Fibroblast of lung (primary cell): ENCODE results near the gene SENP8.

ENCODE experiments used
- CTCF ChIP-seq, 2 donors: IDR thresholded peaks in 1 of 2; conservative IDR thresholded peaks in 1 of 2; 1 replicate in 1 of 2; 2 replicates in 1 of 2; pipeline ENCODE4 v1.5.1; 2011 to 2012; ENCODE audit warnings: low read length in 2 of 2, control low read depth in 1 of 2, inconsistent platforms in 1 of 2, low read depth in 1 of 2, mild to moderate bottlenecking in 1 of 2
- EZH2 ChIP-seq: IDR thresholded peaks from 2 replicates; pipeline ENCODE4 v1.5.1; 2012; ENCODE audit warnings: low read length, control low read depth, mild to moderate bottlenecking; ENCODE audit errors: missing control alignments

- TF ChIP-seq CTCF (conservative IDR thresholded peaks at IDR 0.05 in 1 of 2, IDR thresholded peaks at IDR 0.05 in 1 of 2; ENCODE audit: low read depth in 1 of 2, low read length in 2 of 2), result peak; percentile 96 to 97
- no peak for TF ChIP-seq EZH2
These were observed 37.7 kb downstream of the SENP8 start for GRCh38 chr15:72155635-72156616.
